ENCODE data around the gene PCSK7. TPM values are rescaled to one million over a fixed set of nuclear protein-coding genes. Genes with fewer than 3 reads are reported as not detected.

PCSK7 gene
- total and polyA plus RNA-seq, 11 donors: 16.9 to 43.4 (median 26.2) TPM

GRCh38 chr11:117205211-117205818 is 26.6 kb downstream of the PCSK7 start:
- DNase-seq (peak in 1 of 5 donors; percentile 42), ATAC-seq (no peak)
- peaks cover 0 to 42% (median 15%) of the 10 kb centered on the region in 12 donors for H3K4me1 ChIP-seq
- WGBS, 4 donors: 80 to 90% (median 84%) methylated on average over 8 to 11 of the region's 11 CpGs
- no peaks in the 10 kb centered on the region for H3K9me3 ChIP-seq
- no peak overlapping the region for H3K4me3 ChIP-seq
- TF ChIP-seq, protein P1, sequence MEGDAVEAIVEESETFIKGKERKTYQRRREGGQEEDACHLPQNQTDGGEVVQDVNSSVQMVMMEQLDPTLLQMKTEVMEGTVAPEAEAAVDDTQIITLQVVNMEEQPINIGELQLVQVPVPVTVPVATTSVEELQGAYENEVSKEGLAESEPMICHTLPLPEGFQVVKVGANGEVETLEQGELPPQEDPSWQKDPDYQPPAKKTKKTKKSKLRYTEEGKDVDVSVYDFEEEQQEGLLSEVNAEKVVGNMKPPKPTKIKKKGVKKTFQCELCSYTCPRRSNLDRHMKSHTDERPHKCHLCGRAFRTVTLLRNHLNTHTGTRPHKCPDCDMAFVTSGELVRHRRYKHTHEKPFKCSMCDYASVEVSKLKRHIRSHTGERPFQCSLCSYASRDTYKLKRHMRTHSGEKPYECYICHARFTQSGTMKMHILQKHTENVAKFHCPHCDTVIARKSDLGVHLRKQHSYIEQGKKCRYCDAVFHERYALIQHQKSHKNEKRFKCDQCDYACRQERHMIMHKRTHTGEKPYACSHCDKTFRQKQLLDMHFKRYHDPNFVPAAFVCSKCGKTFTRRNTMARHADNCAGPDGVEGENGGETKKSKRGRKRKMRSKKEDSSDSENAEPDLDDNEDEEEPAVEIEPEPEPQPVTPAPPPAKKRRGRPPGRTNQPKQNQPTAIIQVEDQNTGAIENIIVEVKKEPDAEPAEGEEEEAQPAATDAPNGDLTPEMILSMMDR (IDR thresholded peaks at IDR 0.05): no peak
- no peak for TF ChIP-seq POLR2A (IDR thresholded peaks at IDR 0.05)
- intact Hi-C loops (cut with DNase I): loop anchor here in 4 of 10 donors (5.0 kb wide), 1 partner anchor 73 kb away; no protein-coding TSS in a partner anchor
- H3K27ac ChIP-seq: peak overlapping the region in 5 of 12 donors; percentile 30 to 95 (median 62)
- H3K27me3 ChIP-seq: no peaks in the 10 kb centered on the region
- H3K36me3 ChIP-seq: peaks cover 0 to 37% (median 33%) of the 10 kb centered on the region in 9 donors

DNA sequence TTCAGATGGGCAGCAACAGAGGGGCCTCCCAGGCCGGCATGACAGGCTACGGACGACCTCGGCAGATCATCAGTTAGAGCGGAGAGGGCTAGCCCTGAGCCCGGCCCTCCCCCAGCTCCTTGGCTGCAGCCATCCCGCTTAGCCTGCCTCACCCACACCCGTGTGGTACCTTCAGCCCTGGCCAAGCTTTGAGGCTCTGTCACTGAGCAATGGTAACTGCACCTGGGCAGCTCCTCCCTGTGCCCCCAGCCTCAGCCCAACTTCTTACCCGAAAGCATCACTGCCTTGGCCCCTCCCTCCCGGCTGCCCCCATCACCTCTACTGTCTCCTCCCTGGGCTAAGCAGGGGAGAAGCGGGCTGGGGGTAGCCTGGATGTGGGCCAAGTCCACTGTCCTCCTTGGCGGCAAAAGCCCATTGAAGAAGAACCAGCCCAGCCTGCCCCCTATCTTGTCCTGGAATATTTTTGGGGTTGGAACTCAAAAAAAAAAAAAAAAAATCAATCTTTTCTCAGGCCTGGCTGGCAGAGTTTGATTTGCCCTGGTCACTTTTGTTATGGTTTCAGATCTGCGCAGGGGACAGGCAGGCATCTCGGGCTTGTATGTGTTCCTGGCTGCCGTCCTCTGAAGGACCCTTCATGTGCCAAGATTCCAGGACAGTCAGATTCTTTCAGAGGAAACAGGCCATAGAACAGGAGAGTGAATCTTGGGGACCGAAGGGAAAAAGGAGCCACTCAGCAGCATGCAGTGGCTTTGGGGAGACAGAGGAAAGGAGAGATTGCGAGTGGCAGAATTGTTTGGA is 27.4 kb downstream of the PCSK7 start:
- Histone ChIP-seq H3K9me3 (no peaks in the 10 kb centered on the region), H3K36me3 (peaks cover 0 to 33% (median 29%) of the 10 kb centered on the region in 9 donors), H3K4me3 (peak overlapping the region in 4 of 12 donors; percentile 15 to 80 (median 32)), H3K27ac (peak overlapping the region in 7 of 12 donors; percentile 15 to 95 (median 54)), H3K4me1 (peaks cover 0 to 44% (median 15%) of the 10 kb centered on the region in 12 donors), H3K27me3 (no peaks in the 10 kb centered on the region)
- intact Hi-C loops (cut with DNase I): loop anchor here in 4 of 10 donors (5.0 kb wide), 1 partner anchor 72 kb away; no protein-coding TSS in a partner anchor
- TF ChIP-seq, protein P1 (IDR thresholded peaks at IDR 0.05): no peak
- TF ChIP-seq POLR2A (IDR thresholded peaks at IDR 0.05): no peak
- no peak for DNase-seq
- ATAC-seq: no peak
- WGBS, 4 donors: 68 to 78% (median 72%) methylated on average over 13 to 17 of the region's 17 CpGs

DNA sequence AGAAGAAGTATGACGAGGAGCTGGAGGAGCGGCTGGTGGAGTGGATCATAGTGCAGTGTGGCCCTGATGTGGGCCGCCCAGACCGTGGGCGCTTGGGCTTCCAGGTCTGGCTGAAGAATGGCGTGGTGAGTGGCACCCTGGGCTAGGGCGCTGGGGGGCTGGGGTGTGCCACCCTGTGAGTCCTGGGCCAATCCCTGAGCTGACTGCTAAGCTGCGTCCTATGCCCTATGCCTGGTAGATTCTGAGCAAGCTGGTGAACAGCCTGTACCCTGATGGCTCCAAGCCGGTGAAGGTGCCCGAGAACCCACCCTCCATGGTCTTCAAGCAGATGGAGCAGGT is 28.8 kb downstream of the PCSK7 start:
- peak overlapping the region in 8 of 12 donors; percentile 12 to 99 (median 85) for H3K27ac ChIP-seq
- H3K4me3 ChIP-seq: peak overlapping the region in 6 of 12 donors; percentile 15 to 80 (median 61)
- TF ChIP-seq, protein P1 (IDR thresholded peaks at IDR 0.05): no peak
- TF ChIP-seq POLR2A (IDR thresholded peaks at IDR 0.05): no peak
- peaks cover 0 to 58% (median 28%) of the 10 kb centered on the region in 12 donors for H3K4me1 ChIP-seq
- peaks cover 0 to 33% (median 27%) of the 10 kb centered on the region in 9 donors for H3K36me3 ChIP-seq
- WGBS, 4 donors: 90 to 99% (median 96%) methylated on average over 10 of the region's 10 CpGs
- intact Hi-C loops (cut with DNase I): no loop called here
- DNase-seq (peak in 1 of 5 donors; percentile 29), ATAC-seq (no peak)
- no peaks in the 10 kb centered on the region for H3K9me3 ChIP-seq
- H3K27me3 ChIP-seq: no peaks in the 10 kb centered on the region
